Psoas muscle (tissue), 8 donors: ENCODE results near the gene F8A3. TPM values are rescaled to one million over a fixed set of nuclear protein-coding genes. Genes with fewer than 3 reads are reported as not detected.
"Not testable (repeated sequence)": the region's sequence is repeated elsewhere in the genome, so short reads cannot be mapped to it uniquely, and the experiment has no call there.

ENCODE experiments used
- ATAC-seq, 4 donors: fragments of 200-7000 bp; cut with Tn5 transposase; one replicate each; pipeline ENCODE4 v1.9.1; 2020; ENCODE audit warnings: moderate library complexity in 3 of 4, mild to moderate bottlenecking in 2 of 4
- DNase-seq, 2 donors: peaks; one replicate each; pipeline ENCODE4 v3.0.0-alpha.2; 2020
- H3K27ac ChIP-seq: fragments of 200-600 bp; one replicate; pipeline ENCODE4 v1.8.0; 2022
- H3K27me3 ChIP-seq, 3 donors: fragments of 200-600 bp in 1 of 3; one replicate each; pipeline versions ENCODE4 v1.6.1 to v1.8.0; 2013 to 2022; ENCODE audit warnings: low read length in 2 of 3, mild to moderate bottlenecking in 2 of 3, moderate library complexity in 1 of 3; ENCODE audit not compliant: insufficient read depth in 3 of 3
- H3K36me3 ChIP-seq, 2 donors: fragments of 200-600 bp in 1 of 2; one replicate each; pipeline versions ENCODE4 v1.6.1 to v1.8.0; 2013 to 2022; ENCODE audit warnings: low read depth in 1 of 2, mild to moderate bottlenecking in 1 of 2, moderate library complexity in 1 of 2; ENCODE audit not compliant: insufficient read depth in 1 of 2
- H3K4me1 ChIP-seq: fragments of 200-600 bp; one replicate; pipeline ENCODE4 v1.8.0; 2022
- H3K4me3 ChIP-seq: fragments of 200-600 bp; one replicate; pipeline ENCODE4 v1.8.0; 2022; ENCODE audit warnings: mild to moderate bottlenecking
- H3K9me3 ChIP-seq: fragments of 200-600 bp; one replicate; pipeline ENCODE4 v1.8.0; 2022
- WGBS, 3 donors: extraction: QIAGEN DNeasy Blood & Tissue Kit; methylation state at CpG; one replicate each; pipeline versions ENCODE4 v1.1.6 to v1.1.7; 2013; 5-methylcytosine and 5-hydroxymethylcytosine counted together
- intact Hi-C, 2 donors: fragments of 100-400 bp; cut with DNase I; formaldehyde crosslinking; loops; one replicate each; pipeline versions ENCODE4 v1.11.0 to v1.14.2; 2022
- long read RNA-seq, 2 donors: library from polyadenylated mRNA; unstranded; transcript quantifications; one replicate each; pipeline ENCODE4 v2.0.0, GENCODE V29; 2021
- polyA plus RNA-seq, 3 donors: library from polyadenylated mRNA; stranded (reverse); fragments of 200-250 nt; gene quantifications; one replicate each; pipeline ENCODE4 v1.2.3, GENCODE V29; 2013
- total RNA-seq, 4 donors: library from RNA; stranded (reverse); fragmentation: NEBNext Ultra II Directional in 2 of 4; extraction: Animal tissue kit (Norgen Biotek cat#: 25700) in 2 of 4; gene quantifications; one replicate each; pipeline versions ENCODE4 v1.2.1 to v1.2.4, GENCODE V29; 2021 to 2023
- TF ChIP-seq, protein P1 (sequence below): fragments of 200-600 bp; IDR thresholded peaks from one replicate; pipeline ENCODE4 v1.8.0; 2022; ENCODE audit warnings: antibody characterized with exemption
- donor health status: healthy with polysubstance abuse.
- donor health status: DM: no; HTN: no; CAD: no; lungs with moderate emphysema.
- donor health status: Bipolar disorder and iron deficiency.
- donor health status: healthy.
- donor health status: DM: yes; HTN: yes; CAD: no.
- donor health status: DM: no; HTN: no; CAD: no.
- donor health status: DM: no; HTN: no; CAD: no.
- donor health status: DM: yes; HTN: yes; CAD: no.

The F8A3 gene
- total RNA-seq, result 1 to 10 TPM in 3 of 4 donors, under 1 TPM in 1; 0.27 to 6.8 (median 5.2) TPM
- 1 to 10 TPM in 2 of 3 donors, under 1 TPM in 1; 0.04 to 4.0 (median 1.8) TPM for polyA plus RNA-seq
- long read RNA-seq, donor 1, result 0 reads
- long read RNA-seq, donor 2, transcript F8A3-201 (1 exons, 1,759 nt), result major isoform, 15 of 15 reads
- long read RNA-seq, donor 2, partial matches to known transcripts, result 0 of 15 reads
- long read RNA-seq, donor 2, other reads (novel, unspliced or antisense), result 0 of 15 reads

DNA sequence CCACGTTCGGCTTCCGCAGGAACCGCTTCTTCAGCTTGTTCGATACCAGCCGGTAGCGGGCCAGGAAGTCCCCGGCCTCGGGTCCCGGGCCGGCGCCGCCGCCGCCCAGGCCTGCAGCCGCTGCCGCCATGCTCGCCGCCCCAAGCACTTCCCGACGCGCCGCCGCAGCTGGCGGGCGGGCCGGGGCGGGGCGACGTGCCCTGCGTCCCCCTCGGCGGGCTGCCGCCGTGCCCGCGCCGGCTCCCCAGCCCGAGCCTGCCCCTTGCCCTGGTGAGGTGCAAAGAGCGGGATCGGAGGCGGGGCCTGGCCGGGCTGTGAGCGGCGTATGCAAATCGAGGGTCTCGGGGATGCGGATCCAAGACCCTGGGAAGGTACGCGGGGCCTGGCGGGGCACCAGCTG, at the start of gene F8A3:
TSS of gene F8A3 (minus strand) at position 150 of the 400 bp plus-strand sequence. CDS start at position 130, 20 bp downstream.
- H3K4me3 ChIP-seq, H3K27me3 ChIP-seq, DNase-seq, H3K9me3 ChIP-seq, intact Hi-C loops, H3K4me1 ChIP-seq, H3K27ac ChIP-seq, H3K36me3 ChIP-seq: not testable (repeated sequence)
- no CpG with 5 or more reads among the region's 51 CpGs for WGBS, 3 donors
- ATAC-seq, result peak; percentile 75 to 91 (median 86)

DNA sequence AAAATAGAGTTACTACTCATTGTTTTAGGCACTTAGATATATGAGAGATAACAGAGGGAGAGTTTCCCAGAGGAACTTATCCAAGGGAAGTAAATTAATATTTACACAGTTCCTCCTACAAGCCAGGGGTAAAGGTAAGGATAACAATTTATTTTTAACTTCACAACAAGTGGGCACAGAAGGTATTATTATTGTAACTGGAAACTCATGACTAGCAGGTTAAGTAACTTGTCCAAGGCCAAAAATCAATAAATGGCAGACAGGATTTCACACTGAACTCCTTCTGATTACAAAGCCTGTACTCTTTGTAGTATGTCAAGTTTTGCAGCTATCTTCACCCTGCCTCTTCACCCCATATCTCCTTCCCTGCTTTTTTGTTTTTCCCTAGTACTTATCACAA, 46.9 kb upstream of the F8A3 start:
- intact Hi-C loops, result no loop called here
- no peaks in the 10 kb centered on the region for H3K9me3 ChIP-seq
- TF ChIP-seq, protein P1, sequence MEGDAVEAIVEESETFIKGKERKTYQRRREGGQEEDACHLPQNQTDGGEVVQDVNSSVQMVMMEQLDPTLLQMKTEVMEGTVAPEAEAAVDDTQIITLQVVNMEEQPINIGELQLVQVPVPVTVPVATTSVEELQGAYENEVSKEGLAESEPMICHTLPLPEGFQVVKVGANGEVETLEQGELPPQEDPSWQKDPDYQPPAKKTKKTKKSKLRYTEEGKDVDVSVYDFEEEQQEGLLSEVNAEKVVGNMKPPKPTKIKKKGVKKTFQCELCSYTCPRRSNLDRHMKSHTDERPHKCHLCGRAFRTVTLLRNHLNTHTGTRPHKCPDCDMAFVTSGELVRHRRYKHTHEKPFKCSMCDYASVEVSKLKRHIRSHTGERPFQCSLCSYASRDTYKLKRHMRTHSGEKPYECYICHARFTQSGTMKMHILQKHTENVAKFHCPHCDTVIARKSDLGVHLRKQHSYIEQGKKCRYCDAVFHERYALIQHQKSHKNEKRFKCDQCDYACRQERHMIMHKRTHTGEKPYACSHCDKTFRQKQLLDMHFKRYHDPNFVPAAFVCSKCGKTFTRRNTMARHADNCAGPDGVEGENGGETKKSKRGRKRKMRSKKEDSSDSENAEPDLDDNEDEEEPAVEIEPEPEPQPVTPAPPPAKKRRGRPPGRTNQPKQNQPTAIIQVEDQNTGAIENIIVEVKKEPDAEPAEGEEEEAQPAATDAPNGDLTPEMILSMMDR, result no peak
- H3K27me3 ChIP-seq, result no peaks in the 10 kb centered on the region
- DNase-seq, result no peak
- no peak overlapping the region for H3K27ac ChIP-seq
- peaks cover 0 to 16% of the 10 kb centered on the region in 2 donors for H3K36me3 ChIP-seq
- no peak for ATAC-seq
- no peak overlapping the region for H3K4me3 ChIP-seq
- H3K4me1 ChIP-seq, result no peaks in the 10 kb centered on the region

DNA sequence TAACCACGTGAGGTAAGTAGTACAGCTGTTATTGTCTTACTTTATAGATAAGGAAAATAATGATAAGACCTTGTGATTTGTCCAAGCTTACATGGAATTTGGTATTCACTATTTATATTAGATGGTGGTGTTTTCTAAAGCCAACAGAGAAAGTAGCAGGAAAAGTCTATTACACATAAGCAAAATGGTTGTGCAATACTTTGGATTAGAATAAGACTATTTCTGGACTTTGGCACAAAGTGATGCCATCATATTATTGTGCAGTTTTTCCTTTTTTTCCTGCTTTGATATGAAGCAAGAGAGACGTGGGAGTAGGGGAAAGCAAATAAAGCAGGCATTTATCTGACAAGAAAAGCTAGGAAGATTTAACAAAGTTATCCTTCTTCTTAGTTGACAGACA, 36.7 kb upstream of the F8A3 start:
- H3K36me3 ChIP-seq, H3K27ac ChIP-seq, intact Hi-C loops, H3K9me3 ChIP-seq, H3K4me1 ChIP-seq, ATAC-seq, DNase-seq, H3K4me3 ChIP-seq, H3K27me3 ChIP-seq: not testable (repeated sequence)
- no CpG with 5 or more reads among the region's 2 CpGs for WGBS, 3 donors

DNA sequence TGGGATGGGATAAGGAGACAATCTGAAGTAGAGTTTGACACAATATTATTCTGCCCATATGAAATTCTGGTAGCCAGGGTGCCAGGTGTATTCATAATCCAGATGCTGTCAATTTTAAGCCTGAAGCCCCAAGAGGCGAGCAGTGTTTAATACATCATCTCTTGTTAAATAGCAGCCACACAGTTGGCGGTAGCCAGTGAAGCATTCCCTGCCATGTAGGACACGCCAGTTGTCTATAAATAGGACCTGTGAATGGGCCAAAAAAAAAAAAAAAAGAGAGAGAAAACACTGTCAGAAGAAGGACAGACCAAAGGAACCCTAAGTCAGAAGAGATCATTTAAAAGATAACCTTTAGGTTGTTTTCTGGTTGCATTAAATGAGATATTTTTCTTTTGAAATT, 33.0 kb upstream of the F8A3 start:
- WGBS, 3 donors, result 20% methylated on average over 1 of the region's 3 CpGs; no CpG with 5 or more reads in 2 of the 3 donors
- H3K9me3 ChIP-seq, DNase-seq, H3K27ac ChIP-seq, H3K27me3 ChIP-seq, H3K4me1 ChIP-seq, intact Hi-C loops, H3K36me3 ChIP-seq, H3K4me3 ChIP-seq: not testable (repeated sequence)
- ATAC-seq, result peak; percentile 40 to 93 (median 83)

DNA sequence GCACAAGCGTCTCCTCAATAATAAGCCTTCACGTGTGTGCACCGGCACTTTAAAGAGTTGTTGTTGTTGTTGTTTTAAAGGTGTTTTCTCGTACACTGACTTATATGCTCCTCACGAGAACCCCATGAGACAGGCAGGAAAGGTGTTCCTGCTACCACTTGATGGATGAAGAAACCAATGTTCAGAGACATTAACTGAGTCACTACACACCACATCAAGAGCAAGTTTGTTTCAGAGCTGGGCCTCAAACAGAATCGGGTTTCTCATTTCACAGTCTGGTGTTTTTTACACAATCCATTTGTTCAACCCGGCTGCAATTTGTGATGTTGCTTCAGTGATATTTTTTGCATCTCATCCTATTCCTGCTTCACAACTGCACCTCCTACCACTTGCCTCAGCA, 18.7 kb upstream of the F8A3 start:
- H3K27me3 ChIP-seq, H3K4me3 ChIP-seq, H3K9me3 ChIP-seq, H3K36me3 ChIP-seq, H3K4me1 ChIP-seq, intact Hi-C loops, H3K27ac ChIP-seq, ATAC-seq, DNase-seq: not testable (repeated sequence)
- WGBS, 3 donors, result no CpG with 5 or more reads among the region's 7 CpGs

DNA sequence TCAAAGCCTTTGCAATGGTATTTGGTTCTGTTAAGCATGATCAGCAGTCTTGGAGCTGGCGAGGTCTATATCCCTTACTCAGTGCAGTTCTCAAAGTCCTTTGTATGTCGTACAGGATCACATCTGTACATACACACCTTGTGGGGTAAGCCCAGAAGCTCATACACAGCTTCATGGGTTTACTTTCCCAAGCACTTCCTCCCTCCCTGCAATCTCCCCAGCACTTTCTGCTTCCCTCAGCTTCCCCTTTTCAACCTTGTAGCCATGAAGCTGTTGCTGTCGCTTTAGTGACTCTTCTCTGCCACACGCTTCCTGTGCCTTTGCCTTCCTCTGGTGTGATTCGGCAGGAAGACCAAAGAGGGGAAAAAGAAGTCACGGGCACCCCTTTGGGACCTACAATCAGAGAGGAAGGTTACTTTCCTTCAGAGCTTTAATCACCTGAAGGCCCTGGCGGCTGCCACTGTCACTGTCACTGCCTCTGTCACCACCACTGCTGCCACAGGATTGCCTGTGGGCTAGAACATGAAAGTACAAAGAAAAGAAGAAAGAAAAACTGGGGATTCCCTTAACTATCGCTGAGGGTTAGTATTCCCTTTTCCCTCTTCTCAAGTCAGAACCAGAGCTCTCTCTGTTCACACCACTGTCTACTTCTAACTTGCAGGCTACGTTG, 8.0 kb upstream of the F8A3 start:
- DNase-seq, H3K9me3 ChIP-seq, intact Hi-C loops, H3K36me3 ChIP-seq, H3K4me1 ChIP-seq, H3K4me3 ChIP-seq, ATAC-seq, H3K27me3 ChIP-seq, H3K27ac ChIP-seq: not testable (repeated sequence)
- WGBS, 3 donors, result no CpG with 5 or more reads among the region's 9 CpGs

DNA sequence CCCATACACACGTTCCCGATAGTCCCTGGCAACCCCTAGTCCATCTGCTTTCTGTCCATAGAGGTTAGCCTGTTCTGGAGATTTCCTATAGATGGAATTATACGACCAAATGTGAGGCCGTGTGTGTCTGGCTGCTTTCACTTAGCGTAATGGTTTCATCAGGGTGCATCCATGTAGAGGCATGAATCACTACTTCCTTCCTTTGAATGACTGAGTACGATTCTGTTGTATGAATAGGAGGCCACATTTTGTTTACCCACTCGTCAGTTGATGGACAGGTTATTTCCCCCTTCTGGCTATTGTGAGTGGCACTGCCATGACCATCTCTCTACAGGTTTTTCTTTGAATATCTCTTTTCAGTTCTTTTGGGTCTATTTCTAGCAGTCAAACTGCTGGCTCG, 2.1 kb upstream of the F8A3 start:
- ATAC-seq, H3K9me3 ChIP-seq, DNase-seq, H3K27ac ChIP-seq, H3K4me1 ChIP-seq, H3K36me3 ChIP-seq, H3K27me3 ChIP-seq, H3K4me3 ChIP-seq, intact Hi-C loops: not testable (repeated sequence)
- no CpG with 5 or more reads among the region's 8 CpGs for WGBS, 3 donors

DNA sequence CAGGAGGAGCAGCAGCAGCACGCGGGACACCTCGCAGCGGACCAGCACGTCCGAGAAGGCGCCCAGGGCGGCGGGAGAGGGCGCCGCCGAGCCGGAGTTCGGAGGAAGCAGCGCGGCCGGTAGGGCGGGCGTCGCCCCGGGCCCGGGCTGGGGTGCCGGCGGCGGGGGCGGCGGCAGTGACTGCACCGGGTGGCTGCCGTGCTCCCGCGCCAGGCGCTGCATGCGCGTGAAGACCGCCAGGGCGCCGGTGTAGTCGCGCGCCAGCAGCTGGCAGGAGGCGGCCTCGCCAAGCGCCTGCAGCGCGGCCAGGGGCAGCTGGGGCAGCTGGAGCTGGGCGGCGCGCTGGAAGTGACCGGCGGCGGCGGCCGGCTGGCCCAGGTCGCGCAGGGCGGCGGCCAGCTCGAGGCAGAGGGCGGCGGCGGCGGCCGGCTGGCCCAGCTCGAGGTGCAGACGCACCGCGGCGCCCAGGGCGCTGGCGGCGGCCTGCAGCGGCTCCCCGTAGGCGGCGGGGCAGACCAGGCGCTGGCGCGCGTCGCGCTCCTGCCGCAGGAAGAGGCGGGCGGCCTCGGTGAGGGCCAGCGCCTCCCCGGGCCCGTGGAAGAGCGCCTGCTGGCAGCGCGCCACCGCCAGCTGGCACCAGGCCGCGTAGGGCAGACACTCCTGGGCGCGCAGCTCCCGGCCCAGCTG, 516 bp downstream of the F8A3 start:
- intact Hi-C loops, H3K36me3 ChIP-seq: not testable (repeated sequence)
- WGBS, 3 donors, result no CpG with 5 or more reads among the region's 97 CpGs

More for the DNA sequence above, 516 bp downstream of the F8A3 start:
- ATAC-seq, result peak; percentile 78 to 83 (median 80)
- H3K9me3 ChIP-seq, H3K4me1 ChIP-seq, H3K27me3 ChIP-seq, H3K27ac ChIP-seq, DNase-seq, H3K4me3 ChIP-seq: not testable (repeated sequence)
